Common myeloid progenitor, CD34-positive (primary cell): ENCODE measurements around the gene MPV17L2.

Experiments
- CTCF ChIA-PET: fragments of 350-600 bp; sonication (Branson Sonifier 250); formaldehyde crosslinking; loops from one replicate; lab custom pipeline; 2021; ENCODE audit warnings: antibody characterized with exemption; lab: Charles Lee
- POLR2A ChIA-PET: fragments of 350-600 bp; sonication (Branson Sonifier 250); formaldehyde crosslinking; loops from one replicate; lab custom pipeline; 2021; ENCODE audit warnings: antibody characterized with exemption; lab: Charles Lee
- DNase-seq, 3 donors: peaks; one replicate each; pipeline versions ENCODE4 v3.0.0 to v3.0.0-alpha.2; 2013
- H3K27ac ChIP-seq, 2 experiments: 1 replicate in 1 of 2; 2 replicates in 1 of 2; pipeline ENCODE4 v1.7.0; 2013; ENCODE audit warnings: inconsistent platforms in 2 of 2, low read length in 2 of 2, mild to moderate bottlenecking in 2 of 2, low read depth in 1 of 2, moderate library complexity in 1 of 2; ENCODE audit not compliant: severe bottlenecking in 2 of 2, insufficient read depth in 1 of 2, poor library complexity in 1 of 2
- H3K27me3 ChIP-seq, 5 experiments: replicated peaks in 2 of 5; 1 replicate in 3 of 5; 2 replicates in 2 of 5; pipeline versions ENCODE4 v1.6.1 to v1.7.0; 2013; ENCODE audit warnings: low read length in 4 of 5, mild to moderate bottlenecking in 2 of 5, moderate library complexity in 2 of 5, inconsistent platforms in 1 of 5; ENCODE audit not compliant: insufficient read depth in 5 of 5, control insufficient read depth in 4 of 5
- H3K36me3 ChIP-seq, 4 experiments: 1 replicate in 2 of 4; 2 replicates in 2 of 4; pipeline versions ENCODE4 v1.6.1 to v1.7.0; 2013; ENCODE audit warnings: low read length in 3 of 4, control low read depth in 1 of 4, mild to moderate bottlenecking in 1 of 4; ENCODE audit not compliant: control insufficient read depth in 4 of 4, insufficient read depth in 4 of 4
- H3K4me1 ChIP-seq, 4 experiments: 1 replicate in 3 of 4; 2 replicates in 1 of 4; pipeline versions ENCODE4 v1.6.1 to v1.7.1; 2013; ENCODE audit warnings: low read length in 3 of 4, mild to moderate bottlenecking in 3 of 4, control low read depth in 1 of 4, inconsistent platforms in 1 of 4, moderate library complexity in 1 of 4; ENCODE audit not compliant: control insufficient read depth in 4 of 4, insufficient read depth in 4 of 4; ENCODE audit errors: control extremely low read depth in 1 of 4
- H3K4me3 ChIP-seq, 7 experiments: 1 replicate in 4 of 7; 2 replicates in 3 of 7; pipeline versions ENCODE4 v1.5.1 to v1.7.0; 2013; ENCODE audit warnings: mild to moderate bottlenecking in 7 of 7, low read length in 6 of 7, moderate library complexity in 6 of 7, inconsistent platforms in 2 of 7, low read depth in 2 of 7, control low read depth in 1 of 7; ENCODE audit not compliant: insufficient read depth in 4 of 7, control insufficient read depth in 1 of 7; ENCODE audit errors: extremely low read depth in 1 of 7
- H3K9me3 ChIP-seq, 5 experiments: 1 replicate in 4 of 5; 2 replicates in 1 of 5; pipeline versions ENCODE4 v1.6.1 to v1.7.1; 2013; ENCODE audit warnings: low read length in 4 of 5, mild to moderate bottlenecking in 2 of 5, inconsistent platforms in 1 of 5, low read depth in 1 of 5, moderate library complexity in 1 of 5; ENCODE audit not compliant: control insufficient read depth in 4 of 5, insufficient read depth in 2 of 5; ENCODE audit errors: control extremely low read depth in 1 of 5
- WGBS: methylation state at CpG from one replicate; pipeline ENCODE4 v1.1.5; 2013; ENCODE audit not compliant: insufficient coverage; 5-methylcytosine and 5-hydroxymethylcytosine counted together

MPV17L2 gene

GRCh38 chr19:18167011-18167410 lies 26.0 kb upstream of the MPV17L2 start:
- H3K4me3 ChIP-seq = no peak overlapping the region
- peaks cover 5 to 68% (median 43%) of the 10 kb centered on the region in 4 experiments for H3K36me3 ChIP-seq
- no peaks in the 10 kb centered on the region for H3K9me3 ChIP-seq
- no peak for DNase-seq
- no peak overlapping the region for H3K27ac ChIP-seq
- H3K27me3 ChIP-seq = no peaks in the 10 kb centered on the region
- WGBS = 98% methylated on average over 15 of the region's 21 CpGs
- POLR2A ChIA-PET = no interaction called here
- peaks cover 0 to 9% (median 6%) of the 10 kb centered on the region in 4 experiments for H3K4me1 ChIP-seq
- CTCF ChIA-PET = interaction anchor here (1.0 to 2.4 kb wide), 9 partner anchors 11 to 166 kb away, joined by 3 to 16 read pairs (median 5); no protein-coding TSS in a partner anchor

- peak; percentile 63 to 79 (median 74) for DNase-seq
- peaks cover 5 to 57% (median 36%) of the 10 kb centered on the region in 4 experiments for H3K36me3 ChIP-seq
Observed at GRCh38 chr19:18167975-18168645, 24.9 kb upstream of the MPV17L2 start.

GRCh38 chr19:18168673-18169381 lies 24.2 kb upstream of the MPV17L2 start:
- POLR2A ChIA-PET = interaction anchor here (1.0 kb wide), 1 partner anchor 145 kb away, joined by 3 read pairs; no protein-coding TSS in a partner anchor
- peaks cover 0 to 25% (median 19%) of the 10 kb centered on the region in 4 experiments for H3K4me1 ChIP-seq
- 97% methylated on average over 60 of the region's 66 CpGs for WGBS

More at GRCh38 chr19:18167975-18168645, 24.9 kb upstream of the MPV17L2 start:
- WGBS = 89% methylated on average over 9 of the region's 14 CpGs
- H3K4me3 ChIP-seq = no peak overlapping the region
- no peak overlapping the region for H3K27ac ChIP-seq
- ChIA-PET CTCF (interaction anchor here (0.6 to 2.4 kb wide), 14 partner anchors 9 to 208 kb away, joined by 3 to 16 read pairs (median 4); no protein-coding TSS in a partner anchor), POLR2A (interaction anchor here (0.6 to 1.0 kb wide), 2 partner anchors 13 to 144 kb away, joined by 3 to 6 read pairs; no protein-coding TSS in a partner anchor)
- H3K27me3 ChIP-seq = no peaks in the 10 kb centered on the region
- H3K9me3 ChIP-seq = no peaks in the 10 kb centered on the region
- H3K4me1 ChIP-seq = peaks cover 0 to 18% (median 12%) of the 10 kb centered on the region in 4 experiments

GRCh38 chr19:18170714-18171255 lies 22.2 kb upstream of the MPV17L2 start:
- peaks cover 0 to 43% (median 30%) of the 10 kb centered on the region in 4 experiments for H3K4me1 ChIP-seq
- no peaks in the 10 kb centered on the region for H3K9me3 ChIP-seq
- peaks cover 0 to 3% (median 0%) of the 10 kb centered on the region in 5 experiments for H3K27me3 ChIP-seq
- ChIA-PET CTCF (interaction anchor here (0.6 to 2.7 kb wide), 7 partner anchors 11 to 82 kb away, joined by 3 to 8 read pairs (median 4); partner anchors contain the start of gene MPV17L2), POLR2A (no interaction called here)
- no peak overlapping the region for H3K27ac ChIP-seq
- H3K4me3 ChIP-seq = no peak overlapping the region
- no peak for DNase-seq
- peaks cover 5 to 40% (median 25%) of the 10 kb centered on the region in 4 experiments for H3K36me3 ChIP-seq
- WGBS = 86% methylated on average over 5 of the region's 16 CpGs

More at GRCh38 chr19:18168673-18169381, 24.2 kb upstream of the MPV17L2 start:
- CTCF ChIA-PET = interaction anchor here (0.8 to 2.7 kb wide), 13 partner anchors 8 to 158 kb away, joined by 3 to 16 read pairs (median 5); partner anchors contain the start of gene MPV17L2
- Histone ChIP-seq H3K9me3 (no peaks in the 10 kb centered on the region), H3K36me3 (peaks cover 5 to 51% (median 31%) of the 10 kb centered on the region in 4 experiments), H3K27me3 (no peaks in the 10 kb centered on the region), H3K27ac (no peak overlapping the region), H3K4me3 (no peak overlapping the region)
- no peak for DNase-seq

GRCh38 chr19:18171605-18172327 lies 21.3 kb upstream of the MPV17L2 start:
- POLR2A ChIA-PET = no interaction called here

GRCh38 chr19:18172331-18173053 lies 20.5 kb upstream of the MPV17L2 start:
- CTCF ChIA-PET = interaction anchor here (1.4 to 1.6 kb wide), 2 partner anchors 9 to 11 kb away, joined by 6 to 7 read pairs; no protein-coding TSS in a partner anchor

More at GRCh38 chr19:18171605-18172327, 21.3 kb upstream of the MPV17L2 start:
- no peak for DNase-seq
- Histone ChIP-seq H3K9me3 (no peaks in the 10 kb centered on the region), H3K4me1 (peaks cover 0 to 45% (median 30%) of the 10 kb centered on the region in 4 experiments), H3K36me3 (peaks cover 4 to 32% (median 18%) of the 10 kb centered on the region in 4 experiments), H3K4me3 (no peak overlapping the region), H3K27ac (no peak overlapping the region), H3K27me3 (peaks cover 0 to 3% (median 0%) of the 10 kb centered on the region in 5 experiments)
- CTCF ChIA-PET = interaction anchor here (0.8 to 1.6 kb wide), 4 partner anchors 8 to 59 kb away, joined by 3 to 7 read pairs (median 6); no protein-coding TSS in a partner anchor
- WGBS = 95% methylated on average over 8 of the region's 8 CpGs

More at GRCh38 chr19:18172331-18173053, 20.5 kb upstream of the MPV17L2 start:
- peaks cover 0 to 29% (median 13%) of the 10 kb centered on the region in 4 experiments for H3K36me3 ChIP-seq
- DNase-seq = no peak
- POLR2A ChIA-PET = no interaction called here
- H3K4me1 ChIP-seq = peaks cover 0 to 45% (median 30%) of the 10 kb centered on the region in 4 experiments
- peaks cover 0 to 3% (median 0%) of the 10 kb centered on the region in 5 experiments for H3K27me3 ChIP-seq
- H3K9me3 ChIP-seq = no peaks in the 10 kb centered on the region
- H3K4me3 ChIP-seq = no peak overlapping the region
- peak overlapping the region in 1 of 2 experiments; percentile 54 for H3K27ac ChIP-seq
- WGBS = 88% methylated on average over 6 of the region's 7 CpGs
